Testis (tissue), 5 donors: ENCODE results near the gene FAXC. TPM values are rescaled to one million over a fixed set of nuclear protein-coding genes. Genes with fewer than 3 reads are reported as not detected.

Source experiments
- DNase-seq: peaks from one replicate; pipeline ENCODE4 v3.0.0-alpha.2; 2019
- H3K27ac ChIP-seq, 2 donors: fragments of 200-600 bp; sonication (generic); one replicate each; pipeline ENCODE4 v1.5.1; 2019
- H3K27me3 ChIP-seq: fragments of 200-600 bp; sonication (generic); one replicate; pipeline ENCODE4 v1.5.1; 2019
- H3K36me3 ChIP-seq: fragments of 200-600 bp; sonication (generic); one replicate; pipeline ENCODE4 v1.5.1; 2017; ENCODE audit warnings: low read depth; ENCODE audit errors: missing control alignments
- H3K4me1 ChIP-seq: fragments of 200-600 bp; sonication (generic); one replicate; pipeline ENCODE4 v1.5.1; 2019
- H3K4me3 ChIP-seq, 2 donors: fragments of 200-600 bp; sonication (generic); one replicate each; pipeline ENCODE4 v1.5.1; 2017 to 2019
- H3K9me3 ChIP-seq: fragments of 200-600 bp; sonication (generic); one replicate; pipeline ENCODE4 v1.5.1; 2017
- POLR2A ChIP-seq: fragments of 450-650 bp; IDR thresholded peaks from one replicate; pipeline ENCODE4 v1.6.1; 2017; ENCODE audit warnings: antibody characterized with exemption, mild to moderate bottlenecking, moderate library complexity
- WGBS, 2 donors: methylation state at CpG; one replicate each; pipeline ENCODE4 v1.1.5; 2018; 5-methylcytosine and 5-hydroxymethylcytosine counted together
- intact Hi-C: fragments of 100-400 bp; cut with DNase I; formaldehyde crosslinking; loops from one replicate; pipeline ENCODE4 v1.15.1; 2023; ENCODE audit warnings: low total_unique reads
- long read RNA-seq, 2 donors: transcript quantifications; one replicate each; lab custom pipeline, GENCODE V29; 2026
- polyA plus RNA-seq: library from polyadenylated mRNA; stranded (reverse); fragments of 350-450 nt; fragmentation: Illumina TruSeq; extraction: RNeasy Lipid Tissue Mini Kit (QIAGEN cat#74804); gene quantifications from one replicate; pipeline ENCODE4 v1.2.3, GENCODE V29; 2014; ENCODE audit warnings: low read depth, low replicate concordance; ENCODE audit not compliant: insufficient read depth
- total RNA-seq, 2 donors: library from RNA; depleted of rRNA; stranded (reverse); fragments of >200 nt; gene quantifications; one replicate each; pipeline ENCODE4 v1.2.3, GENCODE V29; 2016
- TF ChIP-seq, protein P1 (sequence below), 3 experiments: fragments of 450-650 bp in 2 of 3; fragments of 200-600 bp in 1 of 3; sonication (generic) in 1 of 3; IDR thresholded peaks; one replicate each; pipeline ENCODE4 v1.5.1; 2016 to 2019; ENCODE audit warnings: antibody characterized with exemption in 3 of 3, mild to moderate bottlenecking in 2 of 3, moderate library complexity in 1 of 3

The FAXC gene
- 1 to 10 TPM; 2.7 to 5.0 TPM for total RNA-seq
- 5.9 TPM for polyA plus RNA-seq
- long read RNA-seq, donor 1, full-length matches to known transcripts, result 3 of 3 reads
- long read RNA-seq, donor 1, partial matches to known transcripts, result 0 of 3 reads
- long read RNA-seq, donor 1, other reads (novel, unspliced or antisense), result 0 of 3 reads
- long read RNA-seq, donor 2, full-length matches to known transcripts, result 1 of 1 reads
- long read RNA-seq, donor 2, partial matches to known transcripts, result 0 of 1 reads
- long read RNA-seq, donor 2, other reads (novel, unspliced or antisense), result 0 of 1 reads

DNA sequence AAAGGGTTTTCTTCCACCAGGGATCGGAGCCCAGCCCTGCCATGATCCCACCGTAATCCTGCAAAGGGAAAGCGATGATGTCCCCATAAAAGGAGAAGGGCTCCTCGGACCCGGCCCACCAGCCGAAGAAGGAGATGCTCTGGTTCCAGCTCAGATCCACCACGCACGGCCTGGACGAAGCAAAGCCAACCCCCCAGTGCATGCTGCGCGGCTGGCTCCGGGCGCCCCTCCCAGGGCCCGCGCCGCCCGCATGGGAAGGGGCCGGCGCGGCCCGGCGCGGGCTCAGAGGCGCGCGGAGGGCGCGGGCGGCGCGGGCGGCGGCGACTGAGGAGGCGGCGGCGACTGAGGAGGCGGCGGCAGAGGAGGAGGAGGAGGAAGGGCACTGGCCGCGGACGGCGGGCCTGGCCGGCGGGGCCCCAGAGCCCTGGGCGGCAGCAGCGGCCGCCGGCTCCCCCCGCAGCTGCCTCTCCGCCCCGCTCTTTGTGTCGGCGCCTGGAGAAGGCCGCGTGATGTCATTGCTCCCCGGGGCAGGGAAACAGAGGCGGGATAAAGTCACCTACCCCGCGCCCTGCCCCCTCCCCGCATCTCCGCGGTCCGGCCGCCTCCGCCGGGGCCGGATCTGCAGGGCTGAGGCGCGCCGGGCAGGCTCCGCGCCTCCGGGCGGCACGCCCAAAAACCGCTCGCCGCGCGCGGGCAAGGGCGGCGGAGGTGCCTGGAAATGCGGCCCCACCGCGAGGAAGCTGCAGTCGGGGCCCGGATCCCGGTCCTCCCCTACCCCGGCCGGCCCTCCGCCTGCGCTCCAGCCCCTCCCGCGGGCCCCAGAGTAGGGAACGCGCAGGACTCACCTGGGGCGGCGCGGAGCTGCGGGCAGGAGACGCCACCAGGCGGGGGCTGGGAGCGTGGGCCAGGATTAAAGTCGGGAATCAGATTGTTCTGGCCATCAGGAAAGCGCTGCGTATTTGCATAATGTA, at the start of gene FAXC:
Gene FAXC (minus strand): TSS at position 504 of the 971 bp plus-strand sequence. CDS start 302 bp downstream, at position 202.
- WGBS, 2 donors, result 0% methylated on average over 7 to 93 of the region's 108 CpGs
- peak within 1 kb of the TSS in 1 of 2 donors; percentile 30 for H3K27ac ChIP-seq
- H3K27me3 ChIP-seq, result no peaks in the 10 kb centered on the region
- H3K9me3 ChIP-seq, result no peaks in the 10 kb centered on the region
- no peak for TF ChIP-seq POLR2A
- TF ChIP-seq, protein P1, sequence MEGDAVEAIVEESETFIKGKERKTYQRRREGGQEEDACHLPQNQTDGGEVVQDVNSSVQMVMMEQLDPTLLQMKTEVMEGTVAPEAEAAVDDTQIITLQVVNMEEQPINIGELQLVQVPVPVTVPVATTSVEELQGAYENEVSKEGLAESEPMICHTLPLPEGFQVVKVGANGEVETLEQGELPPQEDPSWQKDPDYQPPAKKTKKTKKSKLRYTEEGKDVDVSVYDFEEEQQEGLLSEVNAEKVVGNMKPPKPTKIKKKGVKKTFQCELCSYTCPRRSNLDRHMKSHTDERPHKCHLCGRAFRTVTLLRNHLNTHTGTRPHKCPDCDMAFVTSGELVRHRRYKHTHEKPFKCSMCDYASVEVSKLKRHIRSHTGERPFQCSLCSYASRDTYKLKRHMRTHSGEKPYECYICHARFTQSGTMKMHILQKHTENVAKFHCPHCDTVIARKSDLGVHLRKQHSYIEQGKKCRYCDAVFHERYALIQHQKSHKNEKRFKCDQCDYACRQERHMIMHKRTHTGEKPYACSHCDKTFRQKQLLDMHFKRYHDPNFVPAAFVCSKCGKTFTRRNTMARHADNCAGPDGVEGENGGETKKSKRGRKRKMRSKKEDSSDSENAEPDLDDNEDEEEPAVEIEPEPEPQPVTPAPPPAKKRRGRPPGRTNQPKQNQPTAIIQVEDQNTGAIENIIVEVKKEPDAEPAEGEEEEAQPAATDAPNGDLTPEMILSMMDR (IDR thresholded peaks at IDR 0.05), result no peak
- no peaks in the 10 kb centered on the region for H3K4me1 ChIP-seq
- H3K4me3 ChIP-seq, result peak within 1 kb of the TSS; percentile 52 to 59
- intact Hi-C loops, result no loop called here
- peak; percentile 38 for DNase-seq
- H3K36me3 ChIP-seq, result no peaks in the 10 kb centered on the region

DNA sequence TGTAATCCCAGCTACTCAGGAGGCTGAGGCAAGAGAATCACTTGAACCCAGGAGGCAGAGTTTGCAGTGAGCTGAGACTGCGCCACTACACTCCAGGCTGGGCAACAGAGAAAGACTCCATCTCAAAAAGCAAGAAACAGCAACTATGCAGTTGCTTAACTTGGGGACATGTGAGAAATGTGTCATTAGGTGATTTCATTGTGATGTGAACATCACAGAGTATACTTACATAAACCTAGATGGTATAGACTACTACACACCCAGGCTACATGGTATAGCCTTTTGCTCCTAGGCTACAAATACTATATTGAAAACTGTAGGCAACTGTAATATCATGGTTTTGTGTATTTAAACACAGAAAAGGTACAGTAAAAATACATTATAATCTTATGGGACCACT, 47.8 kb upstream of the FAXC start:
- no peak for DNase-seq
- no peaks in the 10 kb centered on the region for H3K9me3 ChIP-seq

DNA sequence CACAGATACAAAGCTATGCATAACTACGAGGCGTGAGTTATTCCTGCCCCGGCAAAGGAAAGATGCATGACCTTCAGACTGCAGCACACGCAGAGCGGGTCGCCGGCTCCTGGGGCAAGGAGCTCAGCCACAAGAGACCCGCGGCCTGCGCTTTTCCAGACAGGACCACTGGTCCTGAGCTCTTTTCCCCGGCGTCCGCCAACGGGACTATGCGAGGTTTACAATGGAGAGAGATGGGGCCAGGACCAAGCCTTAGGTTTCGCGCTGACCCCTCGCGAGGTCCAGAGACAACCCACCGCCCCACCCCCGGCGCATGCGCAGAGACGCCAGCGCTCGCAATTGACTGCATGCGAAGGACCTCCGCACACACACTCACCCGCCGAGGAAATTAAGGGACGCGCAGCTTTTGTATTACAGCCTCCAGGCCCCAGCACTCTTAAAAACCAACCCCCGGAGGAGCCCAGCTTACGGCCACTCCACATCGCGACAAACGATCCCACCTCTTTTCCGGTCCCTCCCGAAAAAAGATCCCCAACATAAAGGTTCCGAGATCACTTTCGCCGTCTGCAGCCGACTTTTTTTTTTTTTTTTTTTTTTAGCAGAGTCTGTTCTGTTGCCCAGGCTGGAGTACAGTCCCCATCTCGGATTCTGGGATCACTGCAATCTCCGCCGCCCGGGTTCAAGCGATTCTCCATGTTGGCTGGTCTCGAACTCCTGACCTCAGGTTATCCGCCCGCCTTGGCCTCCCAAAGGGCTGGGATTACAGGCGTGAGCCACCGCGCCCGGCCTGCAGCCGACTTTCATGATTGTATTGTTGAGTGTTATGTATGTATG, 44.4 kb upstream of the FAXC start, which contains the start of gene COQ3:
Gene COQ3 (minus strand): TSS at position 498 of the 834 bp plus-strand sequence. CDS start 16 bp downstream, at position 482.
- Histone ChIP-seq H3K9me3 (no peaks in the 10 kb centered on the region), H3K4me1 (no peaks in the 10 kb centered on the region), H3K27ac (peak within 1 kb of the TSS; percentile 79 to 81), H3K4me3 (peak within 1 kb of the TSS; percentile 74 to 77), H3K36me3 (no peaks in the 10 kb centered on the region), H3K27me3 (no peaks in the 10 kb centered on the region)
- peak; percentile 85 for DNase-seq
- 6 to 7% methylated on average over 40 to 56 of the region's 56 CpGs for WGBS, 2 donors
- intact Hi-C loops, result no loop called here
- no peak for TF ChIP-seq POLR2A
- TF ChIP-seq, protein P1 (IDR thresholded peaks at IDR 0.05), result no peak

More for the DNA sequence above, 47.8 kb upstream of the FAXC start:
- TF ChIP-seq POLR2A, result no peak
- TF ChIP-seq, protein P1 (IDR thresholded peaks at IDR 0.05), result no peak
- intact Hi-C loops, result no loop called here
- Histone ChIP-seq H3K4me1 (no peaks in the 10 kb centered on the region), H3K27me3 (no peaks in the 10 kb centered on the region), H3K27ac (no peak overlapping the region), H3K36me3 (no peaks in the 10 kb centered on the region), H3K4me3 (no peak overlapping the region)
- 47 to 100% methylated on average over 1 of the region's 1 CpG for WGBS, 2 donors

DNA sequence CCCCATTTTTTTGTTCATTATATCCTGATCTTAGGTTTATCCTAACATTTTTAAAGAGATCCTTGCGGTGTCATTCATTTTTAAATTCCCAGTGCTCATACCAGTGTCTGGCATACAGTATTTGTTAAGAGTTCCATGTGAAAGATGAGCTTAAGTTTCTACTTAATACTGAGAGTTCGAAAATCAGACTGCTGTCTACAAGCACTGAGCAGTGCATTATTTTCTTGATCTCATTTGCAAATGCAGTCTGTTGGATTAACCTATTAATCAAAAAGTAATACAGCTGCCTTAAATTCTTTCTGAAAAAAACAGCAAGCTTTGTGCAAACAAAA, 43.9 kb upstream of the FAXC start:
- Histone ChIP-seq H3K27ac (peak overlapping the region; percentile 79 to 81), H3K4me3 (peak overlapping the region; percentile 74 to 77), H3K4me1 (no peaks in the 10 kb centered on the region), H3K9me3 (no peaks in the 10 kb centered on the region), H3K36me3 (no peaks in the 10 kb centered on the region), H3K27me3 (no peaks in the 10 kb centered on the region)
- TF ChIP-seq, protein P1 (IDR thresholded peaks at IDR 0.05), result no peak
- no peak for TF ChIP-seq POLR2A
- DNase-seq, result no peak
- intact Hi-C loops, result no loop called here
- 5 to 9% methylated on average over 2 of the region's 2 CpGs for WGBS, 2 donors
